K562 (cell line): ENCODE data around the gene CD48. TPM values are rescaled to one million over a fixed set of nuclear protein-coding genes. Genes with fewer than 3 reads are reported as not detected.
"Not testable (repeated sequence)": the region's sequence is repeated elsewhere in the genome, so short reads cannot be mapped to it uniquely, and the experiment has no call there.

Experiments
- ATAC-seq: fragments of 200-7000 bp; cut with Tn5 transposase; 3 replicates; pipeline ENCODE4 v1.9.1; 2020; ENCODE audit warnings: moderate library complexity
- BruUV-seq: library from RNA; stranded (reverse); fragments of 400-500 nt; replicated peaks from 2 replicates; lab custom pipeline; 2021; lab: Mats Ljungman, UMichigan
- CTCF ChIA-PET: fragments of 300-600 bp; formaldehyde crosslinking; extraction: SDS; loops from one replicate; lab custom pipeline; 2021; ENCODE audit warnings: low intra/inter-chr PET ratio; lab: Yijun Ruan, JAX
- POLR2A ChIA-PET: fragments of 300-600, 350-650 bp; sonication (Branson Sonifier 250); formaldehyde crosslinking; extraction: SDS; loops from one replicate; lab custom pipeline; 2021; ENCODE audit warnings: antibody characterized with exemption, inconsistent platforms; lab: Yijun Ruan, JAX
- DNase-seq, 4 experiments: peaks; one replicate each; pipeline versions ENCODE4 v3.0.0 to v3.0.0-alpha.2; 2011 to 2018; ENCODE audit warnings: low spot score in 3 of 4, mixed read lengths in 3 of 4; ENCODE audit errors: extremely low read depth in 1 of 4
- FAIRE-seq: peaks from 2 replicates; lab custom pipeline; 2011; peaks lifted over from hg19 to GRCh38; lab: Jason Lieb, UNC
- H2AFZ ChIP-seq: 2 replicates; pipeline ENCODE4 v1.6.0; 2011; ENCODE audit warnings: low read depth, low read length, control low read depth, inconsistent platforms
- H3K27ac ChIP-seq: fragments of 200-600 bp; 3 replicates; pipeline ENCODE4 v1.8.0; 2011; ENCODE audit warnings: low read depth, mild to moderate bottlenecking, control low read depth, inconsistent platforms, low read length, moderate library complexity, mixed read lengths; ENCODE audit errors: extremely low read depth
- H3K27me3 ChIP-seq, 2 experiments: fragments of 300-600 bp in 1 of 2; 2 replicates in 1 of 2; 3 replicates in 1 of 2; pipeline versions ENCODE4 v1.6.0 to v1.8.0; 2011; ENCODE audit warnings: inconsistent platforms in 2 of 2, low read length in 2 of 2, mild to moderate bottlenecking in 1 of 2, mixed read lengths in 1 of 2, moderate library complexity in 1 of 2; ENCODE audit not compliant: control insufficient read depth in 2 of 2, insufficient read depth in 2 of 2
- H3K36me3 ChIP-seq: fragments of 300-600 bp; 3 replicates; pipeline ENCODE4 v1.8.0; 2011; ENCODE audit warnings: mild to moderate bottlenecking, low read length, inconsistent platforms; ENCODE audit not compliant: control insufficient read depth, insufficient read depth
- H3K4me1 ChIP-seq, 2 experiments: fragments of 200-600 bp in 1 of 2; replicated peaks in 1 of 2; 2 replicates in 1 of 2; 3 replicates in 1 of 2; pipeline versions ENCODE4 v1.5.1 to v1.8.0; 2011; ENCODE audit warnings: inconsistent platforms in 2 of 2, low read length in 2 of 2, mild to moderate bottlenecking in 1 of 2, mixed read lengths in 1 of 2, moderate library complexity in 1 of 2; ENCODE audit not compliant: control insufficient read depth in 2 of 2, insufficient read depth in 2 of 2
- H3K4me2 ChIP-seq: 2 replicates; pipeline ENCODE4 v1.6.1; 2011; ENCODE audit warnings: low read length, control low read depth, inconsistent platforms, mixed read lengths; ENCODE audit not compliant: insufficient read depth
- H3K4me3 ChIP-seq: fragments of 200-600 bp; sonication (generic), shearing (Covaris generic); 2 replicates; pipeline ENCODE4 v1.5.1; 2016; ENCODE audit warnings: control low read depth, inconsistent platforms
- H3K79me2 ChIP-seq: fragments of 200-600 bp; 3 replicates; pipeline ENCODE4 v1.8.0; 2011; ENCODE audit warnings: low read length, inconsistent platforms; ENCODE audit not compliant: control insufficient read depth, insufficient read depth
- H3K9ac ChIP-seq, 2 experiments: 2 replicates each; pipeline versions ENCODE4 v1.6.0 to v1.6.1; 2011; ENCODE audit warnings: low read depth in 2 of 2, low read length in 2 of 2, control low read depth in 1 of 2, inconsistent platforms in 1 of 2, mild to moderate bottlenecking in 1 of 2, mixed read lengths in 1 of 2; ENCODE audit not compliant: insufficient read depth in 1 of 2
- H3K9me1 ChIP-seq: one replicate; pipeline ENCODE4 v1.6.0; 2011; ENCODE audit warnings: inconsistent platforms, mild to moderate bottlenecking, low read length, moderate library complexity; ENCODE audit not compliant: control insufficient read depth, insufficient read depth
- H3K9me3 ChIP-seq: replicated peaks from 2 replicates; pipeline ENCODE4 v1.5.1; 2011; ENCODE audit warnings: low read depth, low read length, inconsistent platforms; ENCODE audit not compliant: control insufficient read depth, insufficient read depth
- H4K20me1 ChIP-seq: replicated peaks from 2 replicates; pipeline ENCODE4 v1.6.1; 2011; ENCODE audit warnings: low read length, inconsistent platforms, mixed read lengths; ENCODE audit not compliant: control insufficient read depth, insufficient read depth
- GABPB1 ChIP-seq: sonication (generic); formaldehyde crosslinking; IDR thresholded peaks from 2 replicates; pipeline ENCODE4 v1.8.0; 2022; ENCODE audit warnings: mild to moderate bottlenecking, missing genetic modification reagents
- MIER1 ChIP-seq: fragments of 450-650 bp; IDR thresholded peaks from 2 replicates; pipeline ENCODE4 v1.6.1; 2016; ENCODE audit warnings: antibody characterized with exemption, mild to moderate bottlenecking, low read depth
- MTA2 ChIP-seq: fragments of 450-650 bp; IDR thresholded peaks from 2 replicates; pipeline ENCODE4 v1.6.1; 2016; ENCODE audit warnings: low read depth
- PTBP1 ChIP-seq: fragments of 200-400 bp; formaldehyde crosslinking; IDR thresholded peaks from 2 replicates; pipeline ENCODE4 v1.6.1; 2017; ENCODE audit warnings: low read depth, low read length
- ZNF408 ChIP-seq: fragments of 250-450 bp; sonication (Bioruptor Pico); IDR thresholded peaks from 2 replicates; pipeline ENCODE4 v1.4.0; 2020; ENCODE audit warnings: low read depth, mild to moderate bottlenecking, moderate library complexity
- WGBS: fragments of 100-300 bp; shearing (Covaris generic); methylation state at CpG from one replicate; pipeline ENCODE4 v1.1.6; 2016; ENCODE audit warnings: low coverage, mixed read lengths; ENCODE audit not compliant: insufficient coverage; ENCODE audit errors: missing lambda C conversion rate; 5-methylcytosine and 5-hydroxymethylcytosine counted together
- in situ Hi-C: fragments of 300-500 bp; cut with MboI; formaldehyde crosslinking; loops from 4 replicates; pipeline ENCODE4 v1.15.0; 2018; ENCODE audit warnings: inconsistent platforms, mixed read lengths
- intact Hi-C: fragments of 100-400 bp; cut with micrococcal nuclease; formaldehyde crosslinking; loops from 2 replicates; pipeline ENCODE4 v1.14.2; 2022
- polyA plus RNA-seq, 8 experiments: library from polyadenylated mRNA; depleted of rRNA in 4 of 8; stranded (reverse) in 5 of 8; unstranded in 3 of 8; fragments of >200 nt; fragmentation: Nextera tagmentation in 2 of 8; fragmentation: Illumina TruSeq in 1 of 8; extraction: Ambion mirVana in 2 of 8; extraction: Trizol in 1 of 8; gene quantifications; 2 replicates each; pipeline versions ENCODE4 v1.2.1 to v1.2.3, GENCODE V29; 2011 to 2014; ENCODE audit warnings: inconsistent platforms in 1 of 8, missing spikeins in 1 of 8
- total RNA-seq, 7 experiments: library from RNA; depleted of rRNA in 6 of 7; stranded (reverse); fragments of >200 nt in 6 of 7; fragmentation: Illumina TruSeq in 2 of 7; extraction: Trizol in 2 of 7; gene quantifications; 2 replicates each; pipeline versions ENCODE4 v1.2.1 to v1.2.3, GENCODE V29; 2011 to 2021; ENCODE audit warnings: low replicate concordance in 1 of 7
- TF ChIP-seq, protein P1 (sequence below): sonication (generic); formaldehyde crosslinking; IDR thresholded peaks from 2 replicates; pipeline ENCODE4 v1.8.0; 2022; ENCODE audit warnings: mild to moderate bottlenecking, missing genetic modification reagents
- TF ChIP-seq, protein P2 (sequence below): IDR thresholded peaks from 2 replicates; pipeline ENCODE4 v1.6.1; 2011; ENCODE audit warnings: borderline replicate concordance, low read depth, mild to moderate bottlenecking, moderate library complexity, low read length; ENCODE audit not compliant: insufficient read depth, poor library complexity, severe bottlenecking

CD48 gene
- total and polyA plus RNA-seq, 9 of the 15 experiments (the other 6 are each of a cell fraction or from before 2014, with no cell fraction given) = 0.10 to 0.42 (median 0.29) TPM; not detected in 3

- TF ChIP-seq, protein P1, sequence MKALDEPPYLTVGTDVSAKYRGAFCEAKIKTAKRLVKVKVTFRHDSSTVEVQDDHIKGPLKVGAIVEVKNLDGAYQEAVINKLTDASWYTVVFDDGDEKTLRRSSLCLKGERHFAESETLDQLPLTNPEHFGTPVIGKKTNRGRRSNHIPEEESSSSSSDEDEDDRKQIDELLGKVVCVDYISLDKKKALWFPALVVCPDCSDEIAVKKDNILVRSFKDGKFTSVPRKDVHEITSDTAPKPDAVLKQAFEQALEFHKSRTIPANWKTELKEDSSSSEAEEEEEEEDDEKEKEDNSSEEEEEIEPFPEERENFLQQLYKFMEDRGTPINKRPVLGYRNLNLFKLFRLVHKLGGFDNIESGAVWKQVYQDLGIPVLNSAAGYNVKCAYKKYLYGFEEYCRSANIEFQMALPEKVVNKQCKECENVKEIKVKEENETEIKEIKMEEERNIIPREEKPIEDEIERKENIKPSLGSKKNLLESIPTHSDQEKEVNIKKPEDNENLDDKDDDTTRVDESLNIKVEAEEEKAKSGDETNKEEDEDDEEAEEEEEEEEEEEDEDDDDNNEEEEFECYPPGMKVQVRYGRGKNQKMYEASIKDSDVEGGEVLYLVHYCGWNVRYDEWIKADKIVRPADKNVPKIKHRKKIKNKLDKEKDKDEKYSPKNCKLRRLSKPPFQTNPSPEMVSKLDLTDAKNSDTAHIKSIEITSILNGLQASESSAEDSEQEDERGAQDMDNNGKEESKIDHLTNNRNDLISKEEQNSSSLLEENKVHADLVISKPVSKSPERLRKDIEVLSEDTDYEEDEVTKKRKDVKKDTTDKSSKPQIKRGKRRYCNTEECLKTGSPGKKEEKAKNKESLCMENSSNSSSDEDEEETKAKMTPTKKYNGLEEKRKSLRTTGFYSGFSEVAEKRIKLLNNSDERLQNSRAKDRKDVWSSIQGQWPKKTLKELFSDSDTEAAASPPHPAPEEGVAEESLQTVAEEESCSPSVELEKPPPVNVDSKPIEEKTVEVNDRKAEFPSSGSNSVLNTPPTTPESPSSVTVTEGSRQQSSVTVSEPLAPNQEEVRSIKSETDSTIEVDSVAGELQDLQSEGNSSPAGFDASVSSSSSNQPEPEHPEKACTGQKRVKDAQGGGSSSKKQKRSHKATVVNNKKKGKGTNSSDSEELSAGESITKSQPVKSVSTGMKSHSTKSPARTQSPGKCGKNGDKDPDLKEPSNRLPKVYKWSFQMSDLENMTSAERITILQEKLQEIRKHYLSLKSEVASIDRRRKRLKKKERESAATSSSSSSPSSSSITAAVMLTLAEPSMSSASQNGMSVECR (CRISPR knock-in tag) = no peak
- TF ChIP-seq PTBP1 = no peak
- TF ChIP-seq, protein P2, sequence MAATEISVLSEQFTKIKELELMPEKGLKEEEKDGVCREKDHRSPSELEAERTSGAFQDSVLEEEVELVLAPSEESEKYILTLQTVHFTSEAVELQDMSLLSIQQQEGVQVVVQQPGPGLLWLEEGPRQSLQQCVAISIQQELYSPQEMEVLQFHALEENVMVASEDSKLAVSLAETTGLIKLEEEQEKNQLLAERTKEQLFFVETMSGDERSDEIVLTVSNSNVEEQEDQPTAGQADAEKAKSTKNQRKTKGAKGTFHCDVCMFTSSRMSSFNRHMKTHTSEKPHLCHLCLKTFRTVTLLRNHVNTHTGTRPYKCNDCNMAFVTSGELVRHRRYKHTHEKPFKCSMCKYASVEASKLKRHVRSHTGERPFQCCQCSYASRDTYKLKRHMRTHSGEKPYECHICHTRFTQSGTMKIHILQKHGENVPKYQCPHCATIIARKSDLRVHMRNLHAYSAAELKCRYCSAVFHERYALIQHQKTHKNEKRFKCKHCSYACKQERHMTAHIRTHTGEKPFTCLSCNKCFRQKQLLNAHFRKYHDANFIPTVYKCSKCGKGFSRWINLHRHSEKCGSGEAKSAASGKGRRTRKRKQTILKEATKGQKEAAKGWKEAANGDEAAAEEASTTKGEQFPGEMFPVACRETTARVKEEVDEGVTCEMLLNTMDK = no peak
- no peak for TF ChIP-seq MIER1
- TF ChIP-seq GABPB1 (CRISPR knock-in tag) = no peak
- TF ChIP-seq MTA2 = no peak
- TF ChIP-seq ZNF408 = no peak
Measured at GRCh38 chr1:160705742-160706141, 5.9 kb downstream of the CD48 start (continued).

- H3K9ac ChIP-seq, H4K20me1 ChIP-seq, CTCF ChIA-PET, H3K4me1 ChIP-seq, FAIRE-seq, POLR2A ChIA-PET, H3K4me2 ChIP-seq, H3K4me3 ChIP-seq, intact Hi-C loops, H3K79me2 ChIP-seq, H3K27ac ChIP-seq, H3K9me1 ChIP-seq, ATAC-seq, H2AFZ ChIP-seq, DNase-seq, BruUV-seq, H3K36me3 ChIP-seq, H3K9me3 ChIP-seq, in situ Hi-C loops: not testable (repeated sequence)
- H3K27me3 ChIP-seq = peaks cover 22 to 27% of the 10 kb centered on the region in 2 experiments
- WGBS = 9% methylated on average over 3 of the region's 3 CpGs
Measured at GRCh38 chr1:160705212-160705621, 6.4 kb downstream of the CD48 start.
